RWPE1 (cell line): ENCODE results near the gene EMILIN2.

Experiments
- CTCF ChIA-PET: fragments of 350-600 bp; sonication (Branson Sonifier 250); formaldehyde crosslinking; extraction: SDS; loops from one replicate; lab custom pipeline; 2021; lab: Yijun Ruan, JAX
- POLR2A ChIA-PET: fragments of 400-600 bp; formaldehyde crosslinking; extraction: SDS; loops from one replicate; lab custom pipeline; 2020; ENCODE audit warnings: antibody characterized with exemption; ENCODE audit not compliant: low non-redundant PET; lab: Yijun Ruan, JAX
- DNase-seq: peaks from one replicate; pipeline ENCODE4 v3.0.0; 2012; ENCODE audit warnings: low spot score
- H3K27ac ChIP-seq: fragments of 450-650 bp; 2 replicates; pipeline ENCODE4 v1.5.1; 2017
- CTCF ChIP-seq: fragments of 450-650 bp; conservative IDR thresholded peaks from 2 replicates; pipeline ENCODE4 v1.5.1; 2017; ENCODE audit warnings: low read depth, mild to moderate bottlenecking

The EMILIN2 gene

GRCh38 chr18:2939317-2939716 lies 92.5 kb downstream of the EMILIN2 start:
- DNase-seq: no peak
- CTCF ChIA-PET: interaction anchor here (0.6 to 0.9 kb wide), 2 partner anchors 212 to 1740 kb away, joined by 3 read pairs; no protein-coding TSS in a partner anchor
- POLR2A ChIA-PET: no interaction called here
- H3K27ac ChIP-seq: no peak overlapping the region
- TF ChIP-seq CTCF: no peak

- H3K27ac ChIP-seq: no peak overlapping the region
- DNase-seq: peak; percentile 53
- ChIA-PET CTCF (interaction anchor here (0.6 to 2.4 kb wide), 10 partner anchors 12 to 770 kb away, joined by 3 to 17 read pairs (median 3); no protein-coding TSS in a partner anchor), POLR2A (interaction anchor here (0.6 kb wide), 1 partner anchor 177 kb away, joined by 4 read pairs; no protein-coding TSS in a partner anchor)
- peak; percentile 55 for TF ChIP-seq CTCF
Observed at GRCh38 chr18:2948038-2948437, 101.2 kb downstream of the EMILIN2 start.

GRCh38 chr18:2952605-2953004 lies 105.8 kb downstream of the EMILIN2 start:
- no peak overlapping the region for H3K27ac ChIP-seq
- no peak for TF ChIP-seq CTCF
- DNase-seq: no peak
- ChIA-PET POLR2A (no interaction called here), CTCF (no interaction called here)

- CTCF ChIA-PET: interaction anchor here (0.6 kb wide), 1 partner anchor 31 kb away, joined by 3 read pairs; no protein-coding TSS in a partner anchor
- POLR2A ChIA-PET: no interaction called here
- TF ChIP-seq CTCF: no peak
- H3K27ac ChIP-seq: no peak overlapping the region
- no peak for DNase-seq
Observed at GRCh38 chr18:2953935-2954653, 107.3 kb downstream of the EMILIN2 start.

- no peak for DNase-seq
- H3K27ac ChIP-seq: no peak overlapping the region
- POLR2A ChIA-PET: no interaction called here
- CTCF ChIA-PET: interaction anchor here (0.5 kb wide), 1 partner anchor 15 kb away, joined by 3 read pairs; no protein-coding TSS in a partner anchor
- no peak for TF ChIP-seq CTCF
Observed at GRCh38 chr18:2954869-2955645, 108.3 kb downstream of the EMILIN2 start.

GRCh38 chr18:2956056-2956455 lies 109.2 kb downstream of the EMILIN2 start:
- TF ChIP-seq CTCF: no peak
- ChIA-PET CTCF (interaction anchor here (0.6 kb wide), 1 partner anchor 12 kb away, joined by 3 read pairs; no protein-coding TSS in a partner anchor), POLR2A (no interaction called here)
- DNase-seq: no peak
- H3K27ac ChIP-seq: no peak overlapping the region
